GM10266 (cell line): ENCODE data around the gene SOBP.

Experiments used
- DNase-seq: peaks from one replicate; pipeline ENCODE4 v3.0.0; 2012; ENCODE audit errors: extremely low spot score
- TF ChIP-seq, protein P1 (sequence below): IDR thresholded peaks from 2 replicates; pipeline ENCODE4 v1.5.1; 2012; ENCODE audit warnings: mild to moderate bottlenecking, low read depth; ENCODE audit not compliant: control insufficient read depth, insufficient read depth; ENCODE audit errors: missing control alignments

The SOBP gene

DNA sequence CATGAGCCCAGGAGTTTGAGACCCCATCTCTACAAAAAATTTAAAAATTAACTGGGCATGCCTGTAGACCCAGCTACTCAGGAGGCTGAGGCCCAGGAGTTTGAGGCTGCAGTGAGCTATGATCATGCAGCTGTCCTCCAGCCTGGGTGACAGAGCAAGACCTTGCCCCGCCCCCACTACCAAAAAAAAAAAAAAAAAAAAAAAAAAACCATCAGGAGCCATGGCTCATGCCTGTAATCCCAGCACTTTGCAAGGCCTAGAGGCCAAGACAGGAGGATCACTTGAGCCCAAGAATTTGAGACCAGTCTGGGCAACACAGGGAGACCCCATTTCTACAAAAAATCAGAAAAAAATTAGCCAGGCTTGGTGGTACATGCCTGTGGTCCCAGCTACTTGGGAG lies 159.1 kb downstream of the SOBP start:
- TF ChIP-seq, protein P1, sequence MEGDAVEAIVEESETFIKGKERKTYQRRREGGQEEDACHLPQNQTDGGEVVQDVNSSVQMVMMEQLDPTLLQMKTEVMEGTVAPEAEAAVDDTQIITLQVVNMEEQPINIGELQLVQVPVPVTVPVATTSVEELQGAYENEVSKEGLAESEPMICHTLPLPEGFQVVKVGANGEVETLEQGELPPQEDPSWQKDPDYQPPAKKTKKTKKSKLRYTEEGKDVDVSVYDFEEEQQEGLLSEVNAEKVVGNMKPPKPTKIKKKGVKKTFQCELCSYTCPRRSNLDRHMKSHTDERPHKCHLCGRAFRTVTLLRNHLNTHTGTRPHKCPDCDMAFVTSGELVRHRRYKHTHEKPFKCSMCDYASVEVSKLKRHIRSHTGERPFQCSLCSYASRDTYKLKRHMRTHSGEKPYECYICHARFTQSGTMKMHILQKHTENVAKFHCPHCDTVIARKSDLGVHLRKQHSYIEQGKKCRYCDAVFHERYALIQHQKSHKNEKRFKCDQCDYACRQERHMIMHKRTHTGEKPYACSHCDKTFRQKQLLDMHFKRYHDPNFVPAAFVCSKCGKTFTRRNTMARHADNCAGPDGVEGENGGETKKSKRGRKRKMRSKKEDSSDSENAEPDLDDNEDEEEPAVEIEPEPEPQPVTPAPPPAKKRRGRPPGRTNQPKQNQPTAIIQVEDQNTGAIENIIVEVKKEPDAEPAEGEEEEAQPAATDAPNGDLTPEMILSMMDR = no peak
- DNase-seq = no peak

DNA sequence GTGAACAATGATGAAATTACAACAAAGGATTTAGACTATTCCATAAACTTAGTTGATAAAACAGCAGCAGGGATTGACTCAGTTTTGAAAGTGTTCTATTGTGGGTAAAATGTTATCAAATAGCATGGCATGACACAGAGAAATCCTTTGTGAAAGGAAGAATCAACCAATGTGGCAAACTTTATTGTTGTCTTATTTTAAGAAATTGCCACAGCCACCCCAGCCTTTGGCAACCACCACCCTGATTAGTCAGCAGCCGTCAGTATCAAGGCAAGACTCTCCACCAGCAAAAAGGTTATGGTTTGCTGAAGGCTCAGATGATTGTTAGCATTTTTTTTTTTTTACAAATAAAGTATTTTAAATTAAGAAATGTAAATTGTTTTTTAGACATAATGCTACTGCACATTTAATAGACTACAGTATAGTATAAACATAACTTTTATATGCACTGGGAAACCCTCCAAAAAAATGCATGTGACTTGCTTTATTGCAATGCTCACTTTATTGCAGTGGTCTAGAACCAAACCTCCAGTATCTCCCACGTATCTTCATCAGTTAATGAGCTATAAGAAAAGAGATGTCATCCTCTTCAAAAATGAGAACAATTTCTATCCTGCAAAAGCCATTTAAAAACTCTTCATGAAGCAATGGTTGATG lies 162.7 kb downstream of the SOBP start:
- TF ChIP-seq, protein P1 = no peak
- DNase-seq = no peak

DNA sequence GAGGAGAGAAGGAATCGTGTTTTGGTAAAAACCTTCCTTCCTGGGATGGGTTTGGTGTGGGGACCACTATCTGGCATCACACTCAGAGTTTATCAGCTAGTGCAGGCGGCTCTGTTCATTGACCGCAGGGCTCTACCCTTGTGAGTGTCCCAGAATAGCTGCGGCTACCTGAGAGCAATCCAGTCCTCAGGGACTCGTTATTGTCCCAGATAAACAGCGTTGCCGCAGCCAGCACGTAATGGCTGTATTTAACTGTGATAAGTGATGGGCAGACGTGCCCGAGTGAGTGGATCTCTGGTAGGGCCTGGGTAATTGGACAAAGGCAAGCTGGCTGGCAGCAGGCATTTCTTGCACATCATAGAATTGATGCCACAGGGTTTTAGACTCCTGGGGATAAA lies 163.3 kb downstream of the SOBP start:
- DNase-seq = no peak
- TF ChIP-seq, protein P1 = no peak

DNA sequence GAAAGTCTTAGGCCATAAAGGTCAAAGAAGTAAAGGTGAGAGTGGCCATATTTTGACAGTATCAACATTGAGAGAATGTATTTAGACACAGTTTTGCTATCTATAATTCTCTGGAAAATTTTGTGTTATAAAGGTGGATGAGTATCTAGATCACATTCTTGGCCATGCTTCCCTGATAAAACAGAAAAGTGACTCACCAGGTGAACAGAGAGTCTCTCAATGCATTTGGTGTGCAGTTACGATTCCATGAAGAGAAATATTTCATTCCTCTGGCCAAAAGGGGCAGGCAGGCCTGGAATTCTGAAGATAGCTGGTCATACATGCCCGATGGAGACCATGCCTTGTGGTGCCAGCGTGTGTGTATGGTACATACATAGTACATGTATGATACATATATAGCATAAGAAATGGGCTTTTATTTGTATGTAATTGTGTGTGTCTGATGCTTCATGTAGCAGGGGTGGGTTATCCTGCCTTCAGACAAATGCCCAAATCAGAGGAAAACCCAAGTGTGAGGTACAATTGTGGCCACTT lies 164.0 kb downstream of the SOBP start:
- DNase-seq = no peak
- TF ChIP-seq, protein P1 = no peak

DNA sequence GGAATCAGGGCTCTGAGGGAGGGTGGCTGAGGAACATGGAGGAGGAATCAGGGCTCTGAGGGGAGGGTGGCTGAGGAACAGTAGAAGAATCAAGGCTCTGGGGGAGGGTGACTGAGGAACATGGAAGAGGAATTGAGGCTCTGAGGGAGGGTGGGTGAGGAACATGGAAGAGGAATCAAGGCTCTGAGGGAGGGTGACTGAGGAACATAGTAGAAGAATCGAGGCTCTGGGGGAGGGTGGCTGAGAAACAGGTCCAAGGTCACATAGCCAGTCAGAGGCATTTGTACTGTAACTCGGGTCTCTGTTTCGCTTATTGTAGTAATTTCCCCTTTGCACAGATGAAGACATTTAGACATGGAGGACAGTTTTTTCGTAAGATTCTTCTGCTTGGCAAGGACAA lies 164.8 kb downstream of the SOBP start:
- DNase-seq = no peak
- TF ChIP-seq, protein P1 = no peak

DNA sequence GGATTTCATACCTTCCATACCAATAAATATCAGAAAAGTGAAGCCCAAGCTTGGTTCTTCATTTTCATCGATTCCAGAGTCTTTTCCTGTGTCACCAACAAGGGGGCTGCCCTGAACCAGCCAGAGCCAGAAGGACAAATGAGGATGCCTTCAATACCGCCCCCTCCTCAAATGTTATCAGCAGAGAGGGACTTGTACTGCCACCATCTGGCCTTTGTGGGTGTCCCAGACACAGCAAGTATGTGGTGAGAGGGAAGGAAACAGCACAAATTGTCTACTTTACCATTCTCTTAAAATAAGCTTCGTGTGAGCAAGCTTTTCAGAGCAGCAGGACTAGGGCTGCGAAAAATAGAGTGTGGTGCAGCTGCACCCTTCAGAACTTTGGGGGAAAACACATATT lies 165.3 kb downstream of the SOBP start:
- no peak for DNase-seq

DNA sequence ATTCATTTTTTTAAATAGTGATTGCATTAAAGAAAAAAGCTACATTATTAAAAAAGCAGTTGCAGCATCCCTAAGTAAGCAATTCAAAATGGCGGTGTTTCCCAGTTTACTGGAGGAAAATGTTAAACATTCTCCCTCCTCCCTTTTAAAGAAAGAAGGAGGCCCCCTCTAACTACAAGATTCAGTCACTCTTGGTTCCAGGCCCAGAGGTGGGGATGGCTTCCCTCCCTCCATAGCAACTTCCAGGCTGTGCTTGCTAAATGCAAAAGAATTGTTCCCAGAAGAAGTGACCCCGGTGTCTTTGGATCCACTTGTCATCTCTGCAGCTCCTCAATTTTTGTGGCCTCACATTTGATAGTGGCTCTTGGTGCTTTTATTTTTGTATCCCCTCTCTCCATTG lies 165.9 kb downstream of the SOBP start:
- TF ChIP-seq, protein P1 = no peak
- DNase-seq = no peak

More for the DNA sequence above, 165.3 kb downstream of the SOBP start:
- TF ChIP-seq, protein P1 = peak; percentile 41
